ENCODE data around the gene MYPN.
"Not testable (repeated sequence)": the region's sequence is repeated elsewhere in the genome, so short reads cannot be mapped to it uniquely, and the experiment has no call there.

Gene MYPN

GRCh38 chr10:68109331-68109730, at the start of gene MYPN:
Gene MYPN, plus strand, starts transcription at chr10:68109488. Its CDS starts 11,951 bp downstream, at chr10:68121439.
- DNase-seq (ENCODE audit: low read depth in 3 of 3, low spot score in 1 of 3), result no peak

- DNase-seq (ENCODE audit: low read depth in 3 of 3, low spot score in 1 of 3), result no peak
Measured at GRCh38 chr10:68067029-68067428, 42.3 kb upstream of the MYPN start.

GRCh38 chr10:68067508-68067907, 41.8 kb upstream of the MYPN start:
- DNase-seq (ENCODE audit: low read depth in 3 of 3, low spot score in 1 of 3), result no peak

GRCh38 chr10:68073631-68074030, 35.7 kb upstream of the MYPN start:
- DNase-seq (ENCODE audit: low read depth in 3 of 3, low spot score in 1 of 3), result no peak

- no peak for DNase-seq (ENCODE audit: low read depth in 3 of 3, low spot score in 1 of 3)
Measured at GRCh38 chr10:68074031-68074774, 35.1 kb upstream of the MYPN start.

- peak; percentile 71 to 86 (median 84) for DNase-seq (ENCODE audit: low read depth in 3 of 3, low spot score in 1 of 3)
Measured at GRCh38 chr10:68074775-68075549, 34.3 kb upstream of the MYPN start, which contains the start of gene HERC4. Gene HERC4, minus strand, starts transcription at chr10:68075283. Its CDS starts 2,175 bp downstream, at chr10:68073108.

GRCh38 chr10:68075550-68076004, 33.7 kb upstream of the MYPN start:
- DNase-seq (ENCODE audit: low read depth in 3 of 3, low spot score in 1 of 3), result no peak

- DNase-seq (ENCODE audit: low read depth in 3 of 3, low spot score in 1 of 3), result not testable (repeated sequence)
Measured at GRCh38 chr10:68076081-68076480, 33.2 kb upstream of the MYPN start.

GRCh38 chr10:68077026-68077425, 32.3 kb upstream of the MYPN start:
- no peak for DNase-seq (ENCODE audit: low read depth in 3 of 3, low spot score in 1 of 3)

- no peak for DNase-seq (ENCODE audit: low read depth in 3 of 3, low spot score in 1 of 3)
Measured at GRCh38 chr10:68079434-68079833, 29.9 kb upstream of the MYPN start.

- no peak for DNase-seq (ENCODE audit: low read depth in 3 of 3, low spot score in 1 of 3)
Measured at GRCh38 chr10:68080853-68081431, 28.3 kb upstream of the MYPN start.

GRCh38 chr10:68081916-68082315, 27.4 kb upstream of the MYPN start:
- no peak for DNase-seq (ENCODE audit: low read depth in 3 of 3, low spot score in 1 of 3)

GRCh38 chr10:68082872-68083271, 26.4 kb upstream of the MYPN start:
- DNase-seq (ENCODE audit: low read depth in 3 of 3, low spot score in 1 of 3), result no peak

GRCh38 chr10:68083953-68084352, 25.3 kb upstream of the MYPN start:
- DNase-seq (ENCODE audit: low read depth in 3 of 3, low spot score in 1 of 3), result no peak

GRCh38 chr10:68084469-68084868, 24.8 kb upstream of the MYPN start:
- no peak for DNase-seq (ENCODE audit: low read depth in 3 of 3, low spot score in 1 of 3)

GRCh38 chr10:68086011-68086410, 23.3 kb upstream of the MYPN start:
- no peak for DNase-seq (ENCODE audit: low read depth in 3 of 3, low spot score in 1 of 3)

GRCh38 chr10:68086910-68087684, 22.2 kb upstream of the MYPN start:
- DNase-seq (ENCODE audit: low read depth in 3 of 3, low spot score in 1 of 3), result no peak

- no peak for DNase-seq (ENCODE audit: low read depth in 3 of 3, low spot score in 1 of 3)
Measured at GRCh38 chr10:68087685-68088401, 21.4 kb upstream of the MYPN start.

GRCh38 chr10:68088740-68089139, 20.5 kb upstream of the MYPN start:
- DNase-seq (ENCODE audit: low read depth in 3 of 3, low spot score in 1 of 3), result no peak

GRCh38 chr10:68090586-68090985, 18.7 kb upstream of the MYPN start:
- no peak for DNase-seq (ENCODE audit: low read depth in 3 of 3, low spot score in 1 of 3)

Measured in stimulated activated CD4-positive, alpha-beta T cell treated with anti-CD3 and anti-CD28 coated beads, TNF-alpha, amount 100 ng/mL, for 1 hour (primary cell).